NCI-H524 treated with DMSO at 0.1 percent for 48 hours (cell line): ENCODE results near the gene DCTN2.

Source experiments
- DNase-seq: peaks from one replicate; lab custom pipeline; 2025; lab: John Stamatoyannopoulos, UW

The DCTN2 gene

GRCh38 chr12:57549909-57550640, 3.1 kb upstream of the DCTN2 start, which contains the start of gene KIF5A:
Gene KIF5A, plus strand, starts transcription at chr12:57550044. Its CDS starts 228 bp downstream, at chr12:57550272.
- DNase-seq, result no peak

- DNase-seq, result no peak
Measured at GRCh38 chr12:57549203-57549908, 2.4 kb upstream of the DCTN2 start.

DNA sequence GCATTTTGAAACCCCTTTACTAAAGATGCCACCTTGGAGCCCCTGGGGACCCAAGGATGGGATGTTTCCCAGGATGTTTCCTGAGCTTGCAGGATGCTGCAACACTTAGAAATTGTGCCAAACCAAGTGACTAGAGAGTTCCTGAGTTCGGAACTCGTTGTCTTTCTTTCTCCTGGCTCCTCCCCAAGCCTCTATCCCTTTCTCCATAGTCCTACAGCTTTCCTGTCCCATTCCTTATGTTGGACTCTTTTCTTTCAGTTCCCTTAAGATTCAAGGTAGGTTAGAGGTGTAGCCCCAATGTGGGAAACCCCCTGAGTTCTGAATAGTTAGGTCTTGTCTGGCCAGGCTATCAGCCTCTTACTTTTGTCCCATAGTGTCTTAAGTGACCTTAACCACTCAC, 1.5 kb upstream of the DCTN2 start:
- no peak for DNase-seq

DNA sequence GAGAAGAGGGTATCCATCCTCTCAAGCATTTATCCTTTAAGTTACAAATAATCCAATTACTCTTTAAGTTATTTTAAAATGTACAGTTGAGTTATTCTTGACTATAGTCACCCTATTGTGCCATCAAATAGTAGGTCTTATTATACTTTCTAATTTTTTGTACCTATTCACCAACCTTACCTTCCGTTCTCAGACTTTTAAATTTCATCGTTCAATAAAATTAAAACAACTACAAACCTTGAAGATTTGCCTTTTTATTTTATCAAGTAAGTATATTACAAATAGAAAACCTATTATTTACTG, 972 bp upstream of the DCTN2 start:
- DNase-seq, result no peak

DNA sequence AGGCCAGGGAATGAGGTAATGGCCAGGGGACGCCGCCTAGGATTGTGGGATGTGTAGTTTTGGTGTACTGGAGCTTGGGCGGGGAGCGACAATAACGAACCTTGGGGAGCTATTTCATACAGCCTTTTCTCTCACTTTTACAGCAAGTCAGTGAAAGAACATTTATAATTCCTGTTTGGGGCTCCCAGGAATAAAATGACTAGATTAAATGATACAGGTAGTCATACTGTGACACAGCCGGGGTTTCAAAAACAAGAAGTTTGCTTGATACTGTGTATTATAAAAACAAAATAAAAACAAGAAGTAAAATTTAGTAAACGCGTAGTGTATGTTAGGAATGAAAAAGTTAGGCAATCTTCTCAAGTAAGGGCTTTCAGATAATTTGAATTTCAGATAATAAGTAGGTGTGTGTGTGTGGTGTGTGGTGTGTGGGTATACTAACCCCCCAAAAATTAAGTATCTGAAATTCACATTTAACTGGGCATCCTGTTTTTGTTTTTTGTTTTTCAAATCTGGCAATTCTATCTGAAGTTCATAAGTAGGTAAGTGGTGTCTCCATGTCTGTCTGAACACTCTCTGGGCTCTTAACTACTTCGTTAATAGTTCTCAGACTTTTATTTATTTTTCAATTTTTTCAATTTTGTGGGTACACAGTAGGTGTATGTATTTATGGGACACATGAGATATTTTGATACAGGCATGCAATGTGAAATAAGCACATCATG, 458 bp upstream of the DCTN2 start:
- no peak for DNase-seq

GRCh38 chr12:57545809-57546437, 1.1 kb downstream of the DCTN2 start:
- no peak for DNase-seq

- no peak for DNase-seq
Measured at GRCh38 chr12:57543581-57543980, 3.4 kb downstream of the DCTN2 start.

DNA sequence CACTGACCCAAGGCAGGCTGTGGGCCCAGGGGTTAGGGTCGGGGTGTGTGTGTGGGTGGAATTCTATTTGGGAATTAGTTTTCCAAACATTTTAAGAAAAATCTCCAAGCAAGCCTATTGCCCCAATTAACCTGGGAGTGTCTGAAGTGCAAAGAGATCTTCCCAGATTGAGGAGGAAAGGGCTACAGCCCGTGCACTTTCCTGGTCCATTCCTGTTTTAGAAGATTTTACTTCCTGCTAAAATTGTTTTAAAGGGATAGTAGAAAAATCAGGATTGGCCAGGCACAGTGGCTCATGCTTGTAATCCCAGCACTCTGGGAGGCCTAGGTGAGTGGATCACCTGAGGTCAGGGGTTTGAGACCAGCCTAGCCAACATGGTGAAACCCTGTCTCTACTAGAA, 5.3 kb downstream of the DCTN2 start:
- DNase-seq, result no peak

DNA sequence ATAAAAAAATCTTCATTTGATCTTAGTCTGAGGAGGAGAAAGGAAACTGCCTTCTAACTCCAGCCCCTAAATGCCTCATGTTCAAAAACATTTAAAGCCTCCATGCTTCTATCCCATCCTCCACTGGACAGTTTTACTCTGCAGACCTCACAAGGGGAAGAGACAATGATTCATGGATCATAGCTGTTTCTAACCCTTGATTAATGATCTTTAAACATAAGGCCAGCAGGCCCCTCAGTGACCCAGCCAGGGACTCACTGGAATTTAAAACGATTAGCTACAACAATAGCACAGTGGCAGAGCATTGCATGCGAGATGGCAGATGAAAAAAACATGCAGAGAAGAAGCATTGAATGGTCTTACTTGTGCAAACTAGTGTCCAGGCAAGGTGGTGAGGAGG, 6.0 kb downstream of the DCTN2 start:
- DNase-seq, result no peak

GRCh38 chr12:57539134-57539768, 7.7 kb downstream of the DCTN2 start:
- no peak for DNase-seq

- DNase-seq, result no peak
Measured at GRCh38 chr12:57536597-57536942, 10.4 kb downstream of the DCTN2 start.

DNA sequence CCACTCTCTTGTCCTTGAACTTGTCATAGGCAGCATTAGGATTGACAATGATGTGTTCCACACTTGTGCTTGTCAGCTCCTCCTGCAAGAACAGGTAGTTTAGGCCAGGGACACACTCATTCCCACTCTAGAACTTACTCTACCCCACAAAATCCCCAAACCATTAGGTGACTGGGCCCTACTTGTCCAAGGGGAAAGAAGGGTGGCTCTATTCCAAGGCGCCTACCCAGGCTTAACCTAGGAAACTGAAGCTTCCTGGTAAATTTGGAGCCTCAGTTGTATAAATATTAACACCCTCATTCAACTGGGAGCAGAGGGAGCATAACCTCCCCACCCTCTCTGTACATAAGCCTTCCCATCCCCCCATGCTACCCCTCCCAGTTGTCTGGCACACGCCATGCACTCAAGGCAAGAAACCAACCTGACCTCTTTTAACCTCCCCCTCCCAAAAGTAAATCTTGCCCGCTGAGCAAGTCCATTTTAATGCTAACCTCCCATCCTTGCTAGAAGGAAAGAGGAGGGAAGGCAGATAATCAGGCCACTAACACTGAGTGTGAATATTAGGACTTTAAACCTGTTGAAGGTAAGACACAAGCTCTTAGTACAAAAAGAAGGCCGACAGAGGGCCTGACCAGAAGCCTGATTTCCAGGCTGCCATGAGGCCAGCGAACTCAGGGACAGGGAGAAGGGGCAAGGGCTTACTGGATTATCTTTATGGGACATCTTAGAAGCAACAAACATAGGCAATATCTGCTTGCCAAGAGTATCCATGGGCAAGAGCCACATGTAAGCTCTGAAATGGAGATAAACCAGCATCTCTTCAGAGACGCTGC, 11.0 kb downstream of the DCTN2 start:
- DNase-seq, result no peak

DNA sequence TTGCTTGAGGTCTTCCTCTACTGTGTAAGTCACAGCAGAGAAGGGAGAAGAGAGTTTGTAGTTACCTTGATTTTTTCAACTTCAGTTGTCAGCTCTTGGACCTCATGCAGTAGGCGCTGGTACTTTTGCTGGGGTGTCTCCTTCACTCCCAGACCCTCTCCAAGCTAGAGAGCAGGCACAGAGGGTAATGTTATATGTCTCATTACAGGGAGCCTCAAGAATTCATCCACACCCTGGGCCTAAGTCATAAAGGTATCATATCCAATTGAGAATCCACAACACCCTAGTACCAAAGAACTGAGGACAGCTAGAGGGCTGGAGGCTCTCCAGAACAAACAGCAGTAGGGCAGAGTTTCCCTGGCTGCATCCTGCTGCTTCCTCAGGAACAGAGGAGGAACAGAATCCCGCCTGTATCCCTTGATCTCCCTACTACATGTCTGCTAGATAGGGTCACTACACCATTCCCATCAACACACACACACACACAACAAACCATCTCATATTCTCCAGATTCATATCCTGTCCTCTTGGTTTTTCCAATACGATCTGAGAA, 11.9 kb downstream of the DCTN2 start:
- DNase-seq, result no peak

- no peak for DNase-seq
Measured at GRCh38 chr12:57534250-57534649, 12.7 kb downstream of the DCTN2 start.

- DNase-seq, result no peak
Measured at GRCh38 chr12:57533108-57533507, 13.9 kb downstream of the DCTN2 start.

DNA sequence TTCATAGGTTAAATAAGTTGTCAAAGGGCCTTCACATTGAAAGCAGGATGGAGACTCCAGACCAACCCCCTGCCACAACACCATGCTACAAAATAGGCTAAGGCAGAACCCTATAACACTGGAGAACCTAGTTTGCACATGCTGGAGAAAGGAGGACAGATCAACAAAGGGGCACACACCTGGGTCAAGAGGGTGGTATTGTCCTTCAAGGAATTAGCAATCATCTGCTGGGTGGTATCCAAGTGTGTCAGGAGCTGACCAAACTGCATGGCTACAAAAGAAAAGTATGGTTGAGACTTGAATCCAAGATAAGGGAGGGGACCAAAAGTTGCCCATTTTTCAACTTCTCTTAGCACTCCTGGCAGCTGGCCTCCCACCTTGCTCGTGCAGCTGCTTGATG, 15.2 kb downstream of the DCTN2 start:
- no peak for DNase-seq

DNA sequence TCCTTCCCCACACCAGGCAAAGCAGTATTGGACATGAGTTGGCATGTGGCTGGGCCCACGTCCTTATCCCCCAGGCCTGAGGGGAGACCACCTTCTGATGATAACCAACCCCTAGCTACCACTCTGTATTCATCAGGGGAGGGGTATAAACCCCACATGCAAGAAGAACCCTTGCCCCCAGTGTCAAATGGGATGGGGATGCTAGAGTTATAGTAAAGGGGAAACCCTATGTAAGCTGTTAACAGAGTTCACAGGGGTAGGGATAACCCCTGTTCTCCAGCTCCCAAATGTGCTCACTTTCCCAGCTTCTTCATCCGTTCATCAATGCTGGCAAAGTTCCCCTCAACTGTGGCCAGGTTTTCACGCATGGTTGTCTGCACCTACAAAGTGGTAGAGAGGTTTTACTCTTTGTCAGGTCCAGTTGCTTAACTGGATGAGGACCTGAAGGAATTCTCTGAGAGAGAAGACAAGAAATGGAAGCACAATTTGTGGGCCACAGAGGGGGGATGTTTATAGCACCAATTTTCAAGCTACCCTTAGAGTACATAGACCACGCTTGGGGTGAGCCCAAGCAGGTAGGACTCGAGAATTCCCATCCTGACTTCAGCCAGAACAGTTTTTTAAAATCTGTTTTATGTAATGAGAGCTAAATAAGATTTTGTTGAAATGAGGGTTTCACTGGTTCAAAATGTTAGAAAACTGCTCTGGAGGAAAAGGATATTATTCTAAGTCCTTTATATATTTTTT, 16.4 kb downstream of the DCTN2 start:
- DNase-seq, result no peak

- DNase-seq, result no peak
Measured at GRCh38 chr12:57529831-57530230, 17.2 kb downstream of the DCTN2 start.

- DNase-seq, result no peak
Measured at GRCh38 chr12:57528831-57529555, 18.0 kb downstream of the DCTN2 start.

DNA sequence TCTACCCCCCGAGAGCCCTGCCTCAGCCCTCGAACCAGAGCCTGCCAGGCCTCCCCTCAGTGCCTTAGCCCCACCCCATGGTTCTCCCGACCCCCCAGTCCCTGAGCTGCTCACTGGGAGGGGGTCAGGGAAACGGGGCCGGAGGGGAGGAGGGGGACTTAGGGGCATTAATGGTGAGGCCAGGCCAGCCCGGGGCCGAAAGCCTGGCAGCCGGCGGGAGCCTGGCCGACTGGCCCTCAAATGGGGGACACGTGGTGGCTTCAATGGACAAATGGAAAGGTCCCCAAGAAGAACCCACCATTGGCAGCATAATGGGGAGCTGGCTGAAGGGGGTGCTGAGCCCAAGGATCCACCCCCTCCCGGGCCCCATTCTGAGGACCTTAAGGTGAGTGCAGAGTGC, 18.8 kb downstream of the DCTN2 start:
- DNase-seq, result no peak
